Cardiac muscle cell (in vitro differentiated cells and primary cell): ENCODE measurements around the gene HMX1. TPM values are rescaled to one million over a fixed set of nuclear protein-coding genes. Genes with fewer than 3 reads are reported as not detected.

Source experiments
- DNase-seq, 2 donors: peaks; one replicate each; pipeline versions ENCODE4 v3.0.0 to v3.0.0-alpha.2; 2010 to 2017; ENCODE audit warnings: low read depth in 1 of 2, low spot score in 1 of 2
- H3K27ac ChIP-seq: fragments of 200-600 bp; sonication (generic); 2 replicates; pipeline ENCODE4 v1.5.1; 2016
- H3K27me3 ChIP-seq: fragments of 200-600 bp; sonication (generic); 2 replicates; pipeline ENCODE4 v1.6.0; 2016; ENCODE audit warnings: control low read depth
- H3K36me3 ChIP-seq: fragments of 200-600 bp; sonication (generic); 2 replicates; pipeline ENCODE4 v1.5.1; 2016; ENCODE audit warnings: control low read depth
- H3K4me1 ChIP-seq: fragments of 200-600 bp; sonication (generic); 2 replicates; pipeline ENCODE4 v1.8.1; 2017; ENCODE audit warnings: low read depth, mild to moderate bottlenecking, mixed run types
- H3K4me3 ChIP-seq: fragments of 200-600 bp; sonication (generic); 2 replicates; pipeline ENCODE4 v1.5.1; 2016; ENCODE audit warnings: mild to moderate bottlenecking
- H3K9me3 ChIP-seq: fragments of 200-600 bp; sonication (generic); 2 replicates; pipeline ENCODE4 v1.5.1; 2017; ENCODE audit warnings: low read depth, mild to moderate bottlenecking, control low read depth
- CTCF ChIP-seq: IDR thresholded peaks from 2 replicates; pipeline ENCODE4 v1.5.1; 2012; ENCODE audit warnings: low read depth, mild to moderate bottlenecking, low read length
- polyA plus RNA-seq: library from polyadenylated mRNA; unstranded; fragments of >200 nt; fragmentation: Nextera tagmentation; extraction: Ambion mirVana; gene quantifications from 2 replicates; pipeline ENCODE4 v1.2.1, GENCODE V29; 2016
- total RNA-seq: library from RNA; depleted of rRNA; stranded (reverse); fragments of >200 nt; gene quantifications from 2 replicates; pipeline ENCODE4 v1.2.3, GENCODE V29; 2016

The HMX1 gene
- total and polyA plus RNA-seq, 2 experiments from 2014 or later = 0.13 TPM; not detected in 1

- no peak overlapping the region for H3K4me3 ChIP-seq
- no peak for TF ChIP-seq CTCF
- no peaks in the 10 kb centered on the region for H3K36me3 ChIP-seq
- no peaks in the 10 kb centered on the region for H3K9me3 ChIP-seq
- no peak for DNase-seq
- no peak overlapping the region for H3K27ac ChIP-seq
- H3K27me3 ChIP-seq = peaks cover 100% of the 10 kb centered on the region
- H3K4me1 ChIP-seq = no peaks in the 10 kb centered on the region
Measured at GRCh38 chr4:8868321-8869001, 3.2 kb downstream of the HMX1 start.

GRCh38 chr4:8867624-8868320, 3.9 kb downstream of the HMX1 start:
- no peak for DNase-seq
- Histone ChIP-seq H3K36me3 (no peaks in the 10 kb centered on the region), H3K27me3 (peaks cover 100% of the 10 kb centered on the region), H3K4me1 (no peaks in the 10 kb centered on the region), H3K27ac (no peak overlapping the region), H3K4me3 (no peak overlapping the region), H3K9me3 (no peaks in the 10 kb centered on the region)
- TF ChIP-seq CTCF = no peak

GRCh38 chr4:8866828-8867623, 4.6 kb downstream of the HMX1 start:
- Histone ChIP-seq H3K9me3 (no peaks in the 10 kb centered on the region), H3K36me3 (no peaks in the 10 kb centered on the region), H3K27me3 (peaks cover 100% of the 10 kb centered on the region), H3K4me3 (no peak overlapping the region), H3K27ac (no peak overlapping the region), H3K4me1 (no peaks in the 10 kb centered on the region)
- DNase-seq = no peak
- no peak for TF ChIP-seq CTCF

- TF ChIP-seq CTCF = no peak
- Histone ChIP-seq H3K36me3 (no peaks in the 10 kb centered on the region), H3K4me3 (no peak overlapping the region), H3K4me1 (no peaks in the 10 kb centered on the region), H3K27ac (no peak overlapping the region), H3K9me3 (no peaks in the 10 kb centered on the region), H3K27me3 (peaks cover 100% of the 10 kb centered on the region)
- no peak for DNase-seq
Measured at GRCh38 chr4:8866421-8866820, 5.2 kb downstream of the HMX1 start.

GRCh38 chr4:8865681-8866310, 5.8 kb downstream of the HMX1 start:
- Histone ChIP-seq H3K4me1 (no peaks in the 10 kb centered on the region), H3K27me3 (peaks cover 100% of the 10 kb centered on the region), H3K4me3 (no peak overlapping the region), H3K9me3 (no peaks in the 10 kb centered on the region), H3K36me3 (no peaks in the 10 kb centered on the region), H3K27ac (no peak overlapping the region)
- DNase-seq = no peak
- TF ChIP-seq CTCF = no peak
